Caco-2 (cell line): ENCODE data around the gene NCKAP5. TPM values are rescaled to one million over a fixed set of nuclear protein-coding genes. Genes with fewer than 3 reads are reported as not detected.

Source experiments
- BruUV-seq: library from RNA; stranded (reverse); fragments of 400-500 nt; replicated peaks from 2 replicates; lab custom pipeline; 2021; lab: Mats Ljungman, UMichigan
- CTCF ChIA-PET: fragments of 300-600 bp; sonication (Branson Sonifier 250); formaldehyde crosslinking; loops from one replicate; lab custom pipeline; 2022; ENCODE audit warnings: antibody characterized with exemption; lab: Charles Lee
- POLR2A ChIA-PET: fragments of 300-600 bp; sonication (Branson Sonifier 250); formaldehyde crosslinking; loops from one replicate; lab custom pipeline; 2022; ENCODE audit warnings: antibody characterized with exemption; lab: Charles Lee
- DNase-seq, 2 experiments: peaks; one replicate each; pipeline versions ENCODE4 v3.0.0 to v3.0.0-alpha.2; 2020 to 2022
- H3K27me3 ChIP-seq: replicated peaks from 2 replicates; pipeline ENCODE4 v1.6.0; 2011; ENCODE audit warnings: low read length; ENCODE audit not compliant: control insufficient read depth, insufficient read depth
- H3K36me3 ChIP-seq: 2 replicates; pipeline ENCODE4 v1.5.1; 2011; ENCODE audit warnings: low read length; ENCODE audit not compliant: control insufficient read depth, insufficient read depth
- H3K4me1 ChIP-seq: fragments of 250-450 bp; sonication (Bioruptor Pico); 2 replicates; pipeline ENCODE4 v1.5.1; 2020; ENCODE audit warnings: mild to moderate bottlenecking
- H3K4me3 ChIP-seq: 2 replicates; pipeline ENCODE4 v1.5.1; 2011; ENCODE audit warnings: low read depth, mild to moderate bottlenecking, control low read depth, low read length
- H3K9me3 ChIP-seq: fragments of 250-450 bp; sonication (Bioruptor Pico); 2 replicates; pipeline ENCODE4 v1.5.1; 2020; ENCODE audit warnings: mild to moderate bottlenecking, moderate library complexity
- H3K27ac Mint-ChIP-seq: one replicate; pipeline ENCODE4 v1.8.0; 2022; ENCODE audit warnings: mixed read lengths; ENCODE audit not compliant: unreplicated experiment
- H3K27me3 Mint-ChIP-seq: one replicate; pipeline ENCODE4 v1.8.0; 2022; ENCODE audit warnings: mixed read lengths; ENCODE audit not compliant: insufficient read depth, unreplicated experiment
- H3K36me3 Mint-ChIP-seq: one replicate; pipeline ENCODE4 v1.8.0; 2022; ENCODE audit warnings: mild to moderate bottlenecking, mixed read lengths; ENCODE audit not compliant: insufficient read depth, unreplicated experiment
- H3K4me1 Mint-ChIP-seq: one replicate; pipeline ENCODE4 v1.8.0; 2022; ENCODE audit warnings: low read depth, mixed read lengths; ENCODE audit not compliant: unreplicated experiment
- H3K4me3 Mint-ChIP-seq: one replicate; pipeline ENCODE4 v1.8.0; 2022; ENCODE audit warnings: mild to moderate bottlenecking, moderate library complexity, mixed read lengths; ENCODE audit not compliant: unreplicated experiment
- H3K9me3 Mint-ChIP-seq: one replicate; pipeline ENCODE4 v1.8.0; 2022; ENCODE audit warnings: mixed read lengths; ENCODE audit not compliant: unreplicated experiment
- CTCF ChIP-seq, 2 experiments: fragments of 200-600 bp in 1 of 2; IDR thresholded peaks; 1 replicate in 1 of 2; 2 replicates in 1 of 2; pipeline versions ENCODE4 v1.5.1 to v1.8.0; 2011 to 2022; ENCODE audit warnings: antibody characterized with exemption in 1 of 2, control low read depth in 1 of 2, inconsistent platforms in 1 of 2, low read depth in 1 of 2, low read length in 1 of 2, mild to moderate bottlenecking in 1 of 2, moderate library complexity in 1 of 2; ENCODE audit not compliant: insufficient read depth in 1 of 2, severe bottlenecking in 1 of 2, unreplicated experiment in 1 of 2
- intact Hi-C: fragments of 100-400 bp; cut with micrococcal nuclease; formaldehyde crosslinking; loops from one replicate; pipeline ENCODE4 v1.10.0; 2022; ENCODE audit not compliant: unreplicated experiment
- total RNA-seq: library from RNA; stranded (reverse); gene quantifications from 2 replicates; pipeline ENCODE4 v1.2.3, GENCODE V29; 2022

Gene NCKAP5
- total RNA-seq, 1 experiment from 2014 or later = 3.8 TPM

- TF ChIP-seq CTCF (IDR thresholded peaks at IDR 0.05; ENCODE audit: insufficient read depth in 1 of 2, low read depth in 1 of 2, low read length in 1 of 2, severe bottlenecking in 1 of 2, unreplicated experiment in 1 of 2) = no peak
- no TSS peak for BruUV-seq
- no peak overlapping the region for H3K4me3 Mint-ChIP-seq
Observed at GRCh38 chr2:132690664-132691303, 877.5 kb downstream of the NCKAP5 start.

GRCh38 chr2:132681766-132682165 is 886.5 kb downstream of the NCKAP5 start:
- no peak for DNase-seq
- BruUV-seq = no TSS peak

More at GRCh38 chr2:132690664-132691303, 877.5 kb downstream of the NCKAP5 start:
- no peaks in the 10 kb centered on the region for H3K27me3 Mint-ChIP-seq
- H3K9me3 Mint-ChIP-seq = no peaks in the 10 kb centered on the region
- no peak overlapping the region for H3K27ac Mint-ChIP-seq
- Histone ChIP-seq H3K4me1 (no peaks in the 10 kb centered on the region), H3K9me3 (0 out of 2 replicates have a peak, but pooled peaks cover 3% of the 10 kb centered on the region), H3K36me3 (no peaks in the 10 kb centered on the region), H3K4me3 (no peak overlapping the region), H3K27me3 (no peaks in the 10 kb centered on the region)
- no peaks in the 10 kb centered on the region for H3K4me1 Mint-ChIP-seq
- no peak for DNase-seq
- POLR2A ChIA-PET = no interaction called here
- no peaks in the 10 kb centered on the region for H3K36me3 Mint-ChIP-seq
- CTCF ChIA-PET = no interaction called here
- intact Hi-C loops = no loop called here

GRCh38 chr2:132680544-132680943 is 887.7 kb downstream of the NCKAP5 start:
- H3K4me1 Mint-ChIP-seq = no peaks in the 10 kb centered on the region
- H3K36me3 Mint-ChIP-seq = no peaks in the 10 kb centered on the region
- no peaks in the 10 kb centered on the region for H3K36me3 ChIP-seq
- CTCF ChIA-PET = no interaction called here
- H3K9me3 ChIP-seq = no peaks in the 10 kb centered on the region
- no peak for DNase-seq
- intact Hi-C loops = no loop called here
- H3K27ac Mint-ChIP-seq = no peak overlapping the region
- TF ChIP-seq CTCF (IDR thresholded peaks at IDR 0.05; ENCODE audit: insufficient read depth in 1 of 2, low read depth in 1 of 2, low read length in 1 of 2, severe bottlenecking in 1 of 2, unreplicated experiment in 1 of 2) = no peak
- no peaks in the 10 kb centered on the region for H3K9me3 Mint-ChIP-seq
- no peak overlapping the region for H3K4me3 ChIP-seq
- POLR2A ChIA-PET = no interaction called here
- peaks cover 5% of the 10 kb centered on the region; the same call in 1 of the 2 replicates for H3K4me1 ChIP-seq
- H3K4me3 Mint-ChIP-seq = no peak overlapping the region
- H3K27me3 ChIP-seq = no peaks in the 10 kb centered on the region
- H3K27me3 Mint-ChIP-seq = peaks cover 5% of the 10 kb centered on the region
- BruUV-seq = no TSS peak

More at GRCh38 chr2:132681766-132682165, 886.5 kb downstream of the NCKAP5 start:
- H3K36me3 ChIP-seq = no peaks in the 10 kb centered on the region
- ChIA-PET POLR2A (no interaction called here), CTCF (no interaction called here)
- intact Hi-C loops = no loop called here
- H3K36me3 Mint-ChIP-seq = no peaks in the 10 kb centered on the region
- H3K4me1 ChIP-seq = peaks cover 2% of the 10 kb centered on the region; the same call in 1 of the 2 replicates
- H3K4me3 Mint-ChIP-seq = no peak overlapping the region
- H3K9me3 Mint-ChIP-seq = no peaks in the 10 kb centered on the region
- H3K27me3 ChIP-seq = no peaks in the 10 kb centered on the region
- peaks cover 5% of the 10 kb centered on the region for H3K27me3 Mint-ChIP-seq
- no peaks in the 10 kb centered on the region for H3K4me1 Mint-ChIP-seq
- H3K27ac Mint-ChIP-seq = no peak overlapping the region
- H3K4me3 ChIP-seq = no peak overlapping the region
- TF ChIP-seq CTCF (IDR thresholded peaks at IDR 0.05; ENCODE audit: insufficient read depth in 1 of 2, low read depth in 1 of 2, low read length in 1 of 2, severe bottlenecking in 1 of 2, unreplicated experiment in 1 of 2) = no peak
- H3K9me3 ChIP-seq = no peaks in the 10 kb centered on the region
